DOHH2 (cell line): Measurements from ENCODE around the gene SEMA4D.

ENCODE experiments used
- H3F3A ChIP-seq: fragments of 200-600 bp; sonication (generic), shearing (Covaris generic); 2 replicates; pipeline ENCODE4 v1.6.0; 2016; ENCODE audit warnings: antibody characterized with exemption, mild to moderate bottlenecking; ENCODE audit not compliant: control insufficient read depth, insufficient read depth
- H3K27ac ChIP-seq: fragments of 200-600 bp; sonication (generic); 2 replicates; pipeline ENCODE4 v1.5.1; 2014; ENCODE audit warnings: low read depth, mild to moderate bottlenecking, low read length, moderate library complexity
- H3K27me3 ChIP-seq: fragments of 200-600 bp; sonication (generic); 2 replicates; pipeline ENCODE4 v1.6.1; 2014; ENCODE audit warnings: mild to moderate bottlenecking, low read length, mixed read lengths; ENCODE audit not compliant: control insufficient read depth
- H3K36me3 ChIP-seq: fragments of 200-600 bp; sonication (generic); 2 replicates; pipeline ENCODE4 v1.6.1; 2014; ENCODE audit warnings: mild to moderate bottlenecking, low read length, moderate library complexity, mixed read lengths; ENCODE audit not compliant: control insufficient read depth
- H3K4me1 ChIP-seq: fragments of 200-600 bp; sonication (generic); 2 replicates; pipeline ENCODE4 v1.6.1; 2014; ENCODE audit warnings: mild to moderate bottlenecking, low read length, mixed read lengths; ENCODE audit not compliant: control insufficient read depth
- H3K4me2 ChIP-seq: fragments of 200-600 bp; sonication (generic); 2 replicates; pipeline ENCODE4 v1.6.0; 2014; ENCODE audit warnings: mild to moderate bottlenecking, low read length, moderate library complexity
- H3K4me3 ChIP-seq: fragments of 200-600 bp; sonication (generic); 2 replicates; pipeline ENCODE4 v1.5.1; 2014; ENCODE audit warnings: mild to moderate bottlenecking, low read length, mixed read lengths
- H3K79me2 ChIP-seq: fragments of 200-600 bp; sonication (generic); 2 replicates; pipeline ENCODE4 v1.6.1; 2014; ENCODE audit warnings: mild to moderate bottlenecking, low read length, mixed read lengths; ENCODE audit not compliant: control insufficient read depth
- H3K9me2 ChIP-seq: fragments of 200-600 bp; sonication (generic); replicated peaks from 2 replicates; pipeline ENCODE4 v1.6.1; 2014; ENCODE audit warnings: mild to moderate bottlenecking, low read length, mixed read lengths; ENCODE audit not compliant: control insufficient read depth
- H3K9me3 ChIP-seq: fragments of 200-600 bp; sonication (generic); 2 replicates; pipeline ENCODE4 v1.6.1; 2014; ENCODE audit warnings: antibody characterized with exemption, low read length, mixed read lengths; ENCODE audit not compliant: control insufficient read depth, insufficient read depth
- H4K20me1 ChIP-seq: fragments of 200-600 bp; sonication (generic); 2 replicates; pipeline ENCODE4 v1.6.0; 2014; ENCODE audit warnings: low read depth, mild to moderate bottlenecking, antibody characterized with exemption, low read length, moderate library complexity; ENCODE audit not compliant: control insufficient read depth, insufficient read depth
- EZH2phosphoT487 ChIP-seq: fragments of 200-600 bp; sonication (generic); IDR thresholded peaks from 2 replicates; pipeline ENCODE4 v1.6.1; 2017; ENCODE audit warnings: borderline replicate concordance, mild to moderate bottlenecking, antibody characterized with exemption, low read length, moderate library complexity, mixed read lengths
- TF ChIP-seq, protein P1 (sequence below): fragments of 200-600 bp; sonication (generic); IDR thresholded peaks from one replicate; pipeline ENCODE4 v1.5.1; 2014; ENCODE audit warnings: antibody characterized with exemption, mild to moderate bottlenecking, low read depth, low read length; ENCODE audit not compliant: poor library complexity, severe bottlenecking

The SEMA4D gene

DNA sequence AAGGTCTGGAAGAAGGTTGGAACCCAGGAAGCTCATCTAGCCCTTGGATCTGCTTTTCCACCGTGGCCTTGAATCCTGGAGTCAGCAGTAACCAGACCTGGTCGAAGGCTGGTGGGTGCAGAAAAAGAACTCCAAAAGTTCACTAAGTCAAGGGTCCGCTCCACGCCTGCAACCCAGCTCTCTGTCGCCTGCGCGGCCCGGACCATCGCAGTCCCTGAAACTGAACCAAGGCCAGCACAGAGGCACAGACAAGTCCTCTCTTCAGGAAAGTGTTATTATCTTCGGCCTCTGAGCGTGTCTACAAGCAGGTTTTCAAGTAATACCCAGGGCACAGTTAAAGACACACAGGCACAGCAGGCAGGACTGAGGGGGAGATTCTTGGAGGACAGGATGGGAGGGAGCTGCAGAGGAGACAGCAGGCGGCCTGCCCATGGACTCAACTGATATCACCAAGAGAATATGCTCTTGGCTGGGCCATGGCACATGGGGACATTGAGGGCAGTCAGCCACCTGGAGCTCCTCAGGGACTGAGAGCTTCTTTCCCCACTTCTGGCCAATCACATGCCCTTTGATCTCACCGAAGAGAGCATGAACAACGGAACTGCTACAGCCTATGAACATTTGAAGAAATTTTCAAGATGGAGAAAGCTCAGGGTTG, 45.8 kb upstream of the SEMA4D start:
- Histone ChIP-seq H3K27me3 (peaks cover 17% of the 10 kb centered on the region), H3K79me2 (no peaks in the 10 kb centered on the region), H3K27ac (no peak overlapping the region), H3F3A (no peaks in the 10 kb centered on the region), H3K4me3 (no peak overlapping the region), H4K20me1 (no peaks in the 10 kb centered on the region), H3K4me1 (peaks cover 15% of the 10 kb centered on the region), H3K9me2 (no peaks in the 10 kb centered on the region), H3K36me3 (no peaks in the 10 kb centered on the region), H3K9me3 (no peaks in the 10 kb centered on the region), H3K4me2 (no peak overlapping the region)
- TF ChIP-seq, protein P1, sequence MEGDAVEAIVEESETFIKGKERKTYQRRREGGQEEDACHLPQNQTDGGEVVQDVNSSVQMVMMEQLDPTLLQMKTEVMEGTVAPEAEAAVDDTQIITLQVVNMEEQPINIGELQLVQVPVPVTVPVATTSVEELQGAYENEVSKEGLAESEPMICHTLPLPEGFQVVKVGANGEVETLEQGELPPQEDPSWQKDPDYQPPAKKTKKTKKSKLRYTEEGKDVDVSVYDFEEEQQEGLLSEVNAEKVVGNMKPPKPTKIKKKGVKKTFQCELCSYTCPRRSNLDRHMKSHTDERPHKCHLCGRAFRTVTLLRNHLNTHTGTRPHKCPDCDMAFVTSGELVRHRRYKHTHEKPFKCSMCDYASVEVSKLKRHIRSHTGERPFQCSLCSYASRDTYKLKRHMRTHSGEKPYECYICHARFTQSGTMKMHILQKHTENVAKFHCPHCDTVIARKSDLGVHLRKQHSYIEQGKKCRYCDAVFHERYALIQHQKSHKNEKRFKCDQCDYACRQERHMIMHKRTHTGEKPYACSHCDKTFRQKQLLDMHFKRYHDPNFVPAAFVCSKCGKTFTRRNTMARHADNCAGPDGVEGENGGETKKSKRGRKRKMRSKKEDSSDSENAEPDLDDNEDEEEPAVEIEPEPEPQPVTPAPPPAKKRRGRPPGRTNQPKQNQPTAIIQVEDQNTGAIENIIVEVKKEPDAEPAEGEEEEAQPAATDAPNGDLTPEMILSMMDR = no peak
- no peak for TF ChIP-seq EZH2phosphoT487

DNA sequence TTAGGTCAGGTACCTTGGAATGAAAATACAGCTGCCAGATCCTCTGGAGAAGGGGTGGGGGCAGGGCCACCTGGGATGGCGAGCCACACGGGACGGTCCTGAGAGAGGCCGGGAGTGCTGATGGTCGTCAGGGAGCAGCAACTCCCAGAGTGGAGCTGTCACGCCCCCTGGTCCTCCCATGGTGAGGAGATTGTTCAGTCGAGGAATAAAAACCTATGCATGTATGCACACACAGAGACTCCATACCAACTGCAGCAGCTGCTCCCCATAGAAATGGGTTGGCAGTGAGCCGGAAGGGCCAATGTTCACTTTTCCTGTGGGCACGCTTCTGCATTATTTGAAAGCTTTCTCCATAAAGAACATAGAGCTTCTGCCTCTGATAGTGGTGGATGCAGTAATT, 45.2 kb upstream of the SEMA4D start:
- H3F3A ChIP-seq = no peaks in the 10 kb centered on the region
- H3K4me2 ChIP-seq = no peak overlapping the region
- no peaks in the 10 kb centered on the region for H4K20me1 ChIP-seq
- no peak overlapping the region for H3K4me3 ChIP-seq
- TF ChIP-seq, protein P1 = no peak
- no peak for TF ChIP-seq EZH2phosphoT487
- H3K36me3 ChIP-seq = no peaks in the 10 kb centered on the region
- H3K9me3 ChIP-seq = no peaks in the 10 kb centered on the region
- no peaks in the 10 kb centered on the region for H3K9me2 ChIP-seq
- peaks cover 15% of the 10 kb centered on the region for H3K4me1 ChIP-seq
- no peak overlapping the region for H3K27ac ChIP-seq
- H3K79me2 ChIP-seq = no peaks in the 10 kb centered on the region
- H3K27me3 ChIP-seq = peaks cover 15% of the 10 kb centered on the region

DNA sequence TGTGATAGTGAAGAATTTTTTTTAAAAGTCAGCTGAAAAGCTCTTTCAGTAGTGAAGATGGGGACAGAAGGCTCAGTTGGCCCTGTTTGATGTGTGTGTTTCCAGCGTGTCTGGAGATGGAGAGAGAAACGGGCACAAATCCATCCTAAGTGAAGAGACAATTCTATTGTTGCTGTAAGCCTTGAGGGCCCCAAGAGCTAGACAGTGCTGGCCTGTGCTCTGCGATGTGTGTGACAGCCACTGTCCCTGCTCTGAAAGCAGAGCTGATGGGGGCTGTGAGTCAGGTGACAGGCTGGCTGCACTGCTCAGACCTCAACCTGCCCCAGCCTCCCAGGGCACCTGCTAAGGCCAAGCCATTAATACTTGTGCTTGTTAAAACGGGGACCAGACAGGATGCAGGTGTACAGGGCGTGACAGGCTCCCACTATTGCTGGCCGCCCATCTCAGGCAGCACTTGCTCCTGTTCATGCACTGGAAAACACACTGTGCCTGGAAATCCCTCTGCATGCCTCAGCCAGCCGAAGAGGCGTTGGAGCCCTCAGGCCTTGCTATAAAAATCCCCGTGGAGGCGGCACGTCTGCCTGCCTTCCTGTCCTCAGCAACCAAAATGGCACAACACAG, 44.6 kb upstream of the SEMA4D start:
- Histone ChIP-seq H3K27me3 (peaks cover 15% of the 10 kb centered on the region), H3F3A (no peaks in the 10 kb centered on the region), H3K4me1 (peaks cover 15% of the 10 kb centered on the region), H4K20me1 (no peaks in the 10 kb centered on the region), H3K27ac (no peak overlapping the region), H3K36me3 (no peaks in the 10 kb centered on the region), H3K79me2 (no peaks in the 10 kb centered on the region), H3K4me2 (no peak overlapping the region), H3K9me3 (no peaks in the 10 kb centered on the region), H3K9me2 (no peaks in the 10 kb centered on the region), H3K4me3 (no peak overlapping the region)
- no peak for TF ChIP-seq EZH2phosphoT487
- TF ChIP-seq, protein P1 = no peak
